IPS-18c (cell line): ENCODE measurements around the gene MEF2C.

Experiments used
- H3K4me3 ChIP-seq: 2 replicates; pipeline ENCODE4 v1.7.0; 2013; ENCODE audit warnings: low read depth, mild to moderate bottlenecking, low read length, moderate library complexity; ENCODE audit not compliant: insufficient read depth
- H3K9me3 ChIP-seq: one replicate; pipeline ENCODE4 v1.6.1; 2013; ENCODE audit warnings: mild to moderate bottlenecking, low read length, moderate library complexity; ENCODE audit not compliant: control insufficient read depth, insufficient read depth

Gene MEF2C

DNA sequence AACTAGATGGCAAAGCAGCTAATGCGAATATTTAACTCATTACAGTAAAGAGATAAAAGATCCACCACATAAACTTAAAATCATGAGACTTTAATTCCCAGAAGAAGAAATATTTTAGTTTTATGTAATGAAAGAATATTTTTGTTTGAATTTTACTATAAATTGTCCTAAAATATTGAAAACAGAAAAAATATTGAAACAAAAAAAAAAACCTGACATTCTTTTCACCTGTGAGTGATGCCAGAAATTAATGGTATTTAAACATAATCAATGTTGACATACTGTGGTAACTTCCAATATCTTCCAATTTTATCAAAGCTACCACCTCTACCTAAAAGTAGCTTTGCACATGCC, 153.2 kb downstream of the MEF2C start:
- H3K9me3 ChIP-seq: no peaks in the 10 kb centered on the region
- no peak overlapping the region for H3K4me3 ChIP-seq

DNA sequence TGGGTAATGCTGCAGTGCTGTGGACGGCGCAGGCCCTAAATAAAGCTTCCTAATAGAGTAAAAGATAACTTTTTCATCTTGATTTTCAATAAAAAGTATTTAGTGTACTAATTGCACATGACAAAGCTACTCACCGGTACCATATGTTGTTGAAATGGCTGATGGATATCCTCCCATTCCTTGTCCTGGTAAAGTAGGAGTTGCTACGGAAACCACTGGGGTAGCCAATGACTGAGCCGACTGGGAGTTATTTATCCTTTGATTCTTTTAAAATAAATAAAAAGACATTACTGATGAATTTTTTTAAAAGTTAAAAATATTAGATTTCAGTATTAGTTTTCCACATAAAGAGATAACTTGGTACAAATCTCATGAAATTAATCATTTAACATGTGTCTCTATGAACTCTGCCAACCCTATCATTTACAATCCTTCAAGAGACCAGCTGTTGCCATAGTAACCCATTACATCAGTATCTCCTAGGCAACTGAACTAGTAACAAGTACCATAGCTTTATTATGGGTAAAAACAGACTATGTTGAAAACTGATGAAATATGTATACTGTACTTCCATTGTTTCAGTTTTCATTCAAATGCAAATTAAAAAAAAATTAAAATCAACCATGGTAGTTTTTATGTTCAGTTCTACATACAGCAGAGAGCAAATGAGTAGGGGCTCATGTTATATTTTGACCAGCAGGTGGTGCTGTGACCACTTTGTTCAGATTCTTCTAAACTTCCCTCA, 153.7 kb downstream of the MEF2C start:
- H3K4me3 ChIP-seq: no peak overlapping the region

DNA sequence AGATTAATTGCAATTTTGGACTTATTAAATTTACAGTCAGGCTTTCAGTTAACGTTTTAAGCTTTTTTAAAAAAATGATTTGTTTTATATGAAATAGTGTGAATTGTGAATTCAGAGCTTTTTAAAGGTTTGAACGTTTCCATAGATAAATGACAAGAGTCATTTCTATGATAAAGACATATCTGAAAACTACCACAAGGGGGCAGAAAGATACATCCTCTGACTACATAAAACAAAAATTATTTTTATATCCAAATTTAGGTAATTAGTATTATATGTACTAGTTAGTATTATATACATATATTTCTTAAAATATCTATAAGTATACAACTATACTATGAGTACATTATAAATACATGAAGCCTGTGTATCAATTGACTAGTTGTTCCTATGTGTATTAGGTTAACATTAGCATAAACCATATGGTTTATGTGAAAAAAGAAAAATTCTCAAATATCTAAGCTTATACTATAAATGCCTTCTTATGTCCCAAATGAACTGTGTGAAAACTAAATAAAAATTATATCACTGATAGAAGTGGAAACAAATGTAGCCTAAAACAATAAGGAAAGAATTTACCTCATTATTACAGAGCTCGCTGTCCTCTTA, 155.2 kb downstream of the MEF2C start:
- H3K9me3 ChIP-seq: no peaks in the 10 kb centered on the region
- no peak overlapping the region for H3K4me3 ChIP-seq

More for the DNA sequence above, 153.7 kb downstream of the MEF2C start:
- H3K9me3 ChIP-seq: no peaks in the 10 kb centered on the region

GRCh38 chr5:88725454-88725853, 157.5 kb downstream of the MEF2C start:
- no peaks in the 10 kb centered on the region for H3K9me3 ChIP-seq
- no peak overlapping the region for H3K4me3 ChIP-seq

GRCh38 chr5:88724201-88724600, 158.8 kb downstream of the MEF2C start:
- Histone ChIP-seq H3K4me3 (no peak overlapping the region), H3K9me3 (no peaks in the 10 kb centered on the region)

DNA sequence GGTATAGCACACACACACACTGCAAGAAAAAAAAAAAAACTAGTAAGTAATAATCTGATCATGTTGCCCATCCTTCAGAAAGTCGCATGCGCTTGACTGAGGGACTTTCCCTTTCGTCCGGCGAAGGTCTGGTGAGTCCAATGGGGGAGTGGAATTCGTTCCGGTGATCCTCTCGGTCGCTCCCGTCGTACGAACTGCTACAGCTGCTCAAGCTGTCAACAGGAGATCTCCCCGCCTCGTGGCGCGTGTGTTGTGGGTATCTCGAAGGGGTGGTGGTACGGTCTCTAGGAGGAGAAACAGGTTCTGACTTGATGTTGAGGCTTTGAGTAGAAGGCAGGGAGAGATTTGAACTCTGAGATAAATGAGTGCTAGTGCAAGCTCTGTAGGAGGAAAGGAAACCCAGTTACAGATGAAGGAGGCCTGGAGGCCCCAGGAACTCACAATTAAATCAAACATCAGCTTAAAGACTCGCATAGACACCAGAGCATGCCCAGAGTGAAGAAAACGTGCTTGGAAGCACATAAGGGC, 160.4 kb downstream of the MEF2C start:
- no peaks in the 10 kb centered on the region for H3K9me3 ChIP-seq
- no peak overlapping the region; the same call in 1 of the 2 replicates for H3K4me3 ChIP-seq

GRCh38 chr5:88719434-88719833, 163.6 kb downstream of the MEF2C start:
- Histone ChIP-seq H3K9me3 (no peaks in the 10 kb centered on the region), H3K4me3 (no peak overlapping the region)

- Histone ChIP-seq H3K9me3 (no peaks in the 10 kb centered on the region), H3K4me3 (no peak overlapping the region)
These were observed 164.2 kb downstream of the MEF2C start for GRCh38 chr5:88718736-88719135.

DNA sequence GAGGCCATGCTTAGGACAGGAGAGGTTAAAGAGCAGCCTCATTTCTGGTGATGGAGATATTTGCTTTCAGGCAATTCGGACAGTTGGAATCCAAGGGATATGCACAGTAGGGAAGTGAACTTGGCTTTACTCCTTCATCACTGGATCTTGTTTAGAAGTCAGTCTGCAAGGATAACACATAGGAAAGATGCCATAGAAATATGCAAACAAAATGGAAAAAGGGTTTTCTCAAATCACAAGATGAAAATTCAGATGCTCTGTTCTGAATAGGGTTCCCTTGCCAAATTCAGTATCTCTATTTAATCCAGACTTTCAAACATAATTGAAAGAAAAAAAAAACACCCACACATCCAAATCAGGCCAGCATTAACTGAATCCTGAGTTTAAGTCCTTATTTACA, 166.9 kb downstream of the MEF2C start:
- H3K4me3 ChIP-seq: no peak overlapping the region
- no peaks in the 10 kb centered on the region for H3K9me3 ChIP-seq

GRCh38 chr5:88715503-88715902, 167.5 kb downstream of the MEF2C start:
- H3K9me3 ChIP-seq: no peaks in the 10 kb centered on the region
- H3K4me3 ChIP-seq: no peak overlapping the region

- Histone ChIP-seq H3K4me3 (no peak overlapping the region), H3K9me3 (no peaks in the 10 kb centered on the region)
These were observed 169.2 kb downstream of the MEF2C start for GRCh38 chr5:88713818-88714217.

GRCh38 chr5:88708682-88709398, 174.1 kb downstream of the MEF2C start:
- Histone ChIP-seq H3K9me3 (no peaks in the 10 kb centered on the region), H3K4me3 (no peak overlapping the region)

DNA sequence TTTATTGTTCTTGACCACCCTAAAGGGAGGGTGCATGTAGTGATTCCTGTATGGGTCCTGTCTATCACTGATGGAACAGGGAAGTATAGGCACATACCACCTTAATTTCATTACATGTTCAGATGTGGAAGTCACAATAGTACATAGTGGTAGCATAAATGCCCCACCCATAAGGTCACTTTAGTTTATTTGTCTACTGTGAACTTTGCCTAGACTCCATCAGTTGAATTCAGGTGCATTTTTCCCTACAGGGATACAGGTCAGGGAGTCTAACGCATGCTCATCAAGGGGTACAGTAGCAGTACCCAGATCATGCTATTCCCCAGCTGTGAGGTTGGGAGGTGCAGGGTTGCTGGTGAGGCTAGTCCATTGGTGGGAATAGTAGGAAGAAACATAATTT, 175.0 kb downstream of the MEF2C start:
- no peaks in the 10 kb centered on the region for H3K9me3 ChIP-seq
- no peak overlapping the region for H3K4me3 ChIP-seq

DNA sequence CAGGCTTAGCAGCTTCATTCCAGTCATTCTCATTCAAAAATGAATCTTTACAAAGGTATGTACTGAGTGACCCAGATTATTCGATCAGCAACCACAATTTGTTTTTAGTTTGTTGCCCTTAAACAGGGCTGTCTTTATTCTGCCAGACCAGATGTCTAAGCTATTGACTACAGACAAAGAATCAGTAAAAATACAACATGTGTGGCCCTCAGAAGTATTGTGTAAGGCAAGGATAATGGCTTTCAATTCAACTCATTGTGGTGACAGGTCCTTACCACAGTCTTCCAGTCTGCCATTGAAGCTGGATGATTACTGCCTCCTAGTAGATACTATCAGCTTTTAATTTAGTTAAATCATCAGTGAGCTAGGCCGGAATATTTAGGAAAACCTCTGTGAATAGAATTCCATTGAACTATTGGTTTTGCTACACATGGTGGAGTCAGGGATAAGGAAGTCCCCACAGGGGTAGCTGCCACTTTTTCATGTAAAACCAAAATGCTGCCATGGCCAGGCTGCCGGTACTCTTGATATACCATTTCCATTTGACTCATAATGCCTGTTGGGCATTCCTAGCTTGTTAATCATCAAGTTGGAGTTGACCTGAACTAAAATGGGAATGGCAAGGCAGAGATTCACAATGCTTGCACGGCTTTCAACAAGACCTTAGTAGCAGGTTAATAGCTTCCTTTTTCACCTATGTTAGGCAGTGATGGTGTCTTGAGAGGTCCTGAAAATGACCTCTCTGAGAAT, 175.6 kb downstream of the MEF2C start:
- no peaks in the 10 kb centered on the region for H3K9me3 ChIP-seq
- H3K4me3 ChIP-seq: no peak overlapping the region

- H3K9me3 ChIP-seq: peaks cover 3% of the 10 kb centered on the region
- no peak overlapping the region for H3K4me3 ChIP-seq
These were observed 180.7 kb downstream of the MEF2C start for GRCh38 chr5:88702332-88702731.

GRCh38 chr5:88700121-88700520, 182.9 kb downstream of the MEF2C start:
- Histone ChIP-seq H3K4me3 (no peak overlapping the region), H3K9me3 (peaks cover 3% of the 10 kb centered on the region)

- H3K4me3 ChIP-seq: no peak overlapping the region
These were observed 184.7 kb downstream of the MEF2C start for GRCh38 chr5:88698290-88698689.

More at GRCh38 chr5:88698290-88698689, 184.7 kb downstream of the MEF2C start:
- peaks cover 3% of the 10 kb centered on the region for H3K9me3 ChIP-seq
